ENCODE measurements around the gene COL25A1.

GRCh38 chr4:108885211-108885610 is 417.2 kb downstream of the COL25A1 start:
- TF ChIP-seq POLR2A (IDR thresholded peaks at IDR 0.05; ENCODE audit: low read depth, low read length) (no peak), POLR2AphosphoS5 (IDR thresholded peaks at IDR 0.05; ENCODE audit: low read depth, low read length) (no peak), TAF1 (IDR thresholded peaks at IDR 0.05; ENCODE audit: borderline replicate concordance, low read depth, low read length) (no peak)

All from GM12892 (cell line).